ENCODE results near the gene RTF1. TPM values are rescaled to one million over a fixed set of nuclear protein-coding genes. Genes with fewer than 3 reads are reported as not detected.

The RTF1 gene
- total RNA-seq, 1 experiment from 2014 or later, result 18.8 TPM

- Mint-ChIP-seq H3K4me1 (ENCODE audit: low read depth, unreplicated experiment) (no peaks in the 10 kb centered on the region), H3K27ac (ENCODE audit: unreplicated experiment) (no peak overlapping the region), H3K4me3 (ENCODE audit: low read depth, unreplicated experiment) (no peak overlapping the region), H3K9me3 (ENCODE audit: low read depth, unreplicated experiment) (no peaks in the 10 kb centered on the region), H3K27me3 (ENCODE audit: unreplicated experiment) (no peaks in the 10 kb centered on the region), H3K36me3 (ENCODE audit: insufficient read depth, unreplicated experiment) (no peaks in the 10 kb centered on the region)
- no peak for DNase-seq
- TF ChIP-seq CTCF (IDR thresholded peaks at IDR 0.05; ENCODE audit: unreplicated experiment), result no peak
- no TSS peak for BruUV-seq (replicated peaks)
- CTCF ChIA-PET, result interaction anchor here (0.5 to 0.7 kb wide), 4 partner anchors 14 to 23 kb away, joined by 3 to 4 read pairs (median 3); no protein-coding TSS in a partner anchor
- intact Hi-C loops (cut with micrococcal nuclease; ENCODE audit: unreplicated experiment), result no loop called here
Measured at GRCh38 chr15:41443275-41443674, 26.4 kb downstream of the RTF1 start.

GRCh38 chr15:41445399-41445798 lies 28.5 kb downstream of the RTF1 start:
- no peak for TF ChIP-seq CTCF (IDR thresholded peaks at IDR 0.05; ENCODE audit: unreplicated experiment)
- no peak overlapping the region for H3K4me3 Mint-ChIP-seq (ENCODE audit: low read depth, unreplicated experiment)
- H3K27ac Mint-ChIP-seq (ENCODE audit: unreplicated experiment), result no peak overlapping the region
- H3K36me3 Mint-ChIP-seq (ENCODE audit: insufficient read depth, unreplicated experiment), result no peaks in the 10 kb centered on the region
- BruUV-seq (replicated peaks), result no TSS peak
- intact Hi-C loops (cut with micrococcal nuclease; ENCODE audit: unreplicated experiment), result no loop called here
- DNase-seq, result no peak
- H3K27me3 Mint-ChIP-seq (ENCODE audit: unreplicated experiment), result no peaks in the 10 kb centered on the region
- H3K4me1 Mint-ChIP-seq (ENCODE audit: low read depth, unreplicated experiment), result no peaks in the 10 kb centered on the region
- CTCF ChIA-PET, result no interaction called here
- H3K9me3 Mint-ChIP-seq (ENCODE audit: low read depth, unreplicated experiment), result no peaks in the 10 kb centered on the region

- no peaks in the 10 kb centered on the region for H3K27me3 Mint-ChIP-seq (ENCODE audit: unreplicated experiment)
- no peaks in the 10 kb centered on the region for H3K9me3 Mint-ChIP-seq (ENCODE audit: low read depth, unreplicated experiment)
- intact Hi-C loops (cut with micrococcal nuclease; ENCODE audit: unreplicated experiment), result no loop called here
- no peak for TF ChIP-seq CTCF (IDR thresholded peaks at IDR 0.05; ENCODE audit: unreplicated experiment)
- no peak overlapping the region for H3K4me3 Mint-ChIP-seq (ENCODE audit: low read depth, unreplicated experiment)
- H3K36me3 Mint-ChIP-seq (ENCODE audit: insufficient read depth, unreplicated experiment), result peaks cover 11% of the 10 kb centered on the region
- CTCF ChIA-PET, result no interaction called here
- H3K27ac Mint-ChIP-seq (ENCODE audit: unreplicated experiment), result no peak overlapping the region
- DNase-seq, result no peak
- H3K4me1 Mint-ChIP-seq (ENCODE audit: low read depth, unreplicated experiment), result no peaks in the 10 kb centered on the region
- BruUV-seq (replicated peaks), result no TSS peak
Measured at GRCh38 chr15:41462084-41462795, 45.3 kb downstream of the RTF1 start.

GRCh38 chr15:41464889-41465580 lies 48.1 kb downstream of the RTF1 start:
- CTCF ChIA-PET, result interaction anchor here (1.1 to 1.2 kb wide), 3 partner anchors 43 to 309 kb away, joined by 3 read pairs; partner anchors contain the start of gene MAPKBP1
- no peak overlapping the region for H3K4me3 Mint-ChIP-seq (ENCODE audit: low read depth, unreplicated experiment)
- no peak overlapping the region for H3K27ac Mint-ChIP-seq (ENCODE audit: unreplicated experiment)
- intact Hi-C loops (cut with micrococcal nuclease; ENCODE audit: unreplicated experiment), result no loop called here
- no peak for DNase-seq
- H3K4me1 Mint-ChIP-seq (ENCODE audit: low read depth, unreplicated experiment), result no peaks in the 10 kb centered on the region
- H3K9me3 Mint-ChIP-seq (ENCODE audit: low read depth, unreplicated experiment), result no peaks in the 10 kb centered on the region
- no TSS peak for BruUV-seq (replicated peaks)
- H3K27me3 Mint-ChIP-seq (ENCODE audit: unreplicated experiment), result no peaks in the 10 kb centered on the region
- no peak for TF ChIP-seq CTCF (IDR thresholded peaks at IDR 0.05; ENCODE audit: unreplicated experiment)
- H3K36me3 Mint-ChIP-seq (ENCODE audit: insufficient read depth, unreplicated experiment), result peaks cover 11% of the 10 kb centered on the region

Data from Calu3 (cell line).